ENCODE results near the gene TMEM145. TPM values are rescaled to one million over a fixed set of nuclear protein-coding genes. Genes with fewer than 3 reads are reported as not detected.
"Not testable (repeated sequence)": the region's sequence is repeated elsewhere in the genome, so short reads cannot be mapped to it uniquely, and the experiment has no call there.

Gene TMEM145
- total RNA-seq, 1 donor from 2014 or later: not detected

DNA sequence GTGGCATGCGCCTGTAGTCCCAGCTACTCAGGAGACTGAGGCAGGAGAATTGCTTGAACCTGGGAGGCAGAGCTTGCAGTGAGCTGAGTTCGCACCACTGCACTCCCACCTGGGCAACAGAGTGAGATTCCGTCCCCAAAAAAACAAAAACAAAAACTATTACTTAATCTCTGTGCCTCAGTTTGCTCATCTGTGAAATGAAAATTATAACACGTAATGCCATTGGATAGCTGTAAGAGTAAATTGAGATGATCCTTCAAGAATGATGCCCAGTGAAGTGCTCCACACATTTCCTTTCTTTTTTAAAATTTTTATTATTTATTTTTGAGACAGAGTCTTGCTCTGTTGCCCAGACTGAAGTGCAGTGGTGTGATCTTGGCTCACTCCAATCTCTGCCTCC is 26.8 kb downstream of the TMEM145 start:
- not testable (repeated sequence) for H3K27ac Mint-ChIP-seq (ENCODE audit: unreplicated experiment); H2AFZ ChIP-seq (ENCODE audit: low read depth, low read length); H3K9me3 Mint-ChIP-seq (ENCODE audit: unreplicated experiment); H3K9me3 ChIP-seq (ENCODE audit: insufficient read depth, low read depth, low read length); H3K36me3 Mint-ChIP-seq (ENCODE audit: low read depth, unreplicated experiment); DNase-seq (ENCODE audit: low read depth); H3K36me3 ChIP-seq (ENCODE audit: insufficient read depth, low read length); H3K27me3 Mint-ChIP-seq (ENCODE audit: low read depth, unreplicated experiment); H3K9ac ChIP-seq (ENCODE audit: low read length); H4K20me1 ChIP-seq (ENCODE audit: insufficient read depth, low read length); H3K79me2 ChIP-seq (ENCODE audit: insufficient read depth, low read length); H3K4me3 Mint-ChIP-seq (ENCODE audit: unreplicated experiment); H3K27ac ChIP-seq (ENCODE audit: low read depth, low read length); H3K4me1 ChIP-seq (ENCODE audit: insufficient read depth, low read length); FAIRE-seq; H3K4me2 ChIP-seq (ENCODE audit: low read length); H3K27me3 ChIP-seq (ENCODE audit: insufficient read depth, low read length); H3K4me1 Mint-ChIP-seq (ENCODE audit: low read depth, unreplicated experiment); H3K4me3 ChIP-seq (ENCODE audit: insufficient read depth, low read depth, low read length)

DNA sequence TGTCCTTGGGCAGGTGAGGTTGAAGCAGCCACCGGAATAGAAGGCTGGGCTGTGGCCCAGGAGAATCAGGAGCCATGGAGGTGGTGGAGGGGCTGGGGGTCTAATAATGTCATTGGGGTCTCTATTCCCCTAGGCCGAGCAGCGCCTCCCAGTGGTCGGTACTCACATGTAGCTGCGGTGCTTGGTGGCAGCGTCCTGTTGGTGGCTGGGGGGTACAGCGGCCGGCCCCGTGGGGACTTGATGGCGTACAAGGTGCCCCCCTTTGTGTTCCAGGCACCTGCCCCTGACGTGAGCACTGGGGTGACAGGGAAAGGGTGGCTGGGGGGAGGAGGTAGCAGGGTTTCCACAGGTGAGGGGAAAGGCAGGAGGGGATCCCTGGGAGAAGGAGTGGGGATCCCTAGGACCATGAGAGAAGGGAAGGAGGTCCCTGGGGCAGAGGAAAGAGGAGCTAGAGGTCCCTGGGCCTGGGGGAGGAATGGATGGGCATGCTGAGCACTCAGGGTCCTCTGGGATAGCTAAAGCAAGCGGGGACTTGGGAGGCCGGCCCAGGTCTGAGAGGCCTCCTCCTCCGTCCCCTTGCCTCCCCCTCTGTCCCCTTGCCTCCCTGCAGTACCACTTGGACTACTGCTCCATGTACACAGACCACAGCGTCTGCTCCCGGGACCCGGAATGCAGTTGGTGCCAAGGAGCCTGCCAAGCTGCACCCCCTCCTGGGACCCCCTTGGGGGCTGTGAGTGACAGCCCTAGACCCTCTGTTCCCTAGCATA is 30.4 kb downstream of the TMEM145 start:
- H3K36me3 Mint-ChIP-seq (ENCODE audit: low read depth, unreplicated experiment): peaks cover 14% of the 10 kb centered on the region
- DNase-seq (ENCODE audit: low read depth): no peak
- no peak for FAIRE-seq
- Histone ChIP-seq H3K79me2 (ENCODE audit: insufficient read depth, low read length) (no peaks in the 10 kb centered on the region), H3K4me2 (ENCODE audit: low read length) (no peak overlapping the region), H3K4me3 (ENCODE audit: insufficient read depth, low read depth, low read length) (no peak overlapping the region), H3K27me3 (ENCODE audit: insufficient read depth, low read length) (no peaks in the 10 kb centered on the region), H4K20me1 (ENCODE audit: insufficient read depth, low read length) (peaks cover 2% of the 10 kb centered on the region), H3K4me1 (ENCODE audit: insufficient read depth, low read length) (no peaks in the 10 kb centered on the region), H3K36me3 (ENCODE audit: insufficient read depth, low read length) (peaks cover 2% of the 10 kb centered on the region), H2AFZ (ENCODE audit: low read depth, low read length) (no peak overlapping the region), H3K9me3 (ENCODE audit: insufficient read depth, low read depth, low read length) (no peaks in the 10 kb centered on the region), H3K9ac (ENCODE audit: low read length) (no peak overlapping the region), H3K27ac (ENCODE audit: low read depth, low read length) (no peak overlapping the region)
- no peaks in the 10 kb centered on the region for H3K4me1 Mint-ChIP-seq (ENCODE audit: low read depth, unreplicated experiment)
- no peak overlapping the region for H3K4me3 Mint-ChIP-seq (ENCODE audit: unreplicated experiment)
- no peak overlapping the region for H3K27ac Mint-ChIP-seq (ENCODE audit: unreplicated experiment)
- no peaks in the 10 kb centered on the region for H3K27me3 Mint-ChIP-seq (ENCODE audit: low read depth, unreplicated experiment)
- no peak for TF ChIP-seq EZH2 (IDR thresholded peaks at IDR 0.05; ENCODE audit: insufficient read depth, low read length)
- TF ChIP-seq, protein P1, sequence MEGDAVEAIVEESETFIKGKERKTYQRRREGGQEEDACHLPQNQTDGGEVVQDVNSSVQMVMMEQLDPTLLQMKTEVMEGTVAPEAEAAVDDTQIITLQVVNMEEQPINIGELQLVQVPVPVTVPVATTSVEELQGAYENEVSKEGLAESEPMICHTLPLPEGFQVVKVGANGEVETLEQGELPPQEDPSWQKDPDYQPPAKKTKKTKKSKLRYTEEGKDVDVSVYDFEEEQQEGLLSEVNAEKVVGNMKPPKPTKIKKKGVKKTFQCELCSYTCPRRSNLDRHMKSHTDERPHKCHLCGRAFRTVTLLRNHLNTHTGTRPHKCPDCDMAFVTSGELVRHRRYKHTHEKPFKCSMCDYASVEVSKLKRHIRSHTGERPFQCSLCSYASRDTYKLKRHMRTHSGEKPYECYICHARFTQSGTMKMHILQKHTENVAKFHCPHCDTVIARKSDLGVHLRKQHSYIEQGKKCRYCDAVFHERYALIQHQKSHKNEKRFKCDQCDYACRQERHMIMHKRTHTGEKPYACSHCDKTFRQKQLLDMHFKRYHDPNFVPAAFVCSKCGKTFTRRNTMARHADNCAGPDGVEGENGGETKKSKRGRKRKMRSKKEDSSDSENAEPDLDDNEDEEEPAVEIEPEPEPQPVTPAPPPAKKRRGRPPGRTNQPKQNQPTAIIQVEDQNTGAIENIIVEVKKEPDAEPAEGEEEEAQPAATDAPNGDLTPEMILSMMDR (IDR thresholded peaks at IDR 0.05; ENCODE audit: insufficient read depth, low read depth, low read length): no peak
- H3K9me3 Mint-ChIP-seq (ENCODE audit: unreplicated experiment): no peaks in the 10 kb centered on the region

DNA sequence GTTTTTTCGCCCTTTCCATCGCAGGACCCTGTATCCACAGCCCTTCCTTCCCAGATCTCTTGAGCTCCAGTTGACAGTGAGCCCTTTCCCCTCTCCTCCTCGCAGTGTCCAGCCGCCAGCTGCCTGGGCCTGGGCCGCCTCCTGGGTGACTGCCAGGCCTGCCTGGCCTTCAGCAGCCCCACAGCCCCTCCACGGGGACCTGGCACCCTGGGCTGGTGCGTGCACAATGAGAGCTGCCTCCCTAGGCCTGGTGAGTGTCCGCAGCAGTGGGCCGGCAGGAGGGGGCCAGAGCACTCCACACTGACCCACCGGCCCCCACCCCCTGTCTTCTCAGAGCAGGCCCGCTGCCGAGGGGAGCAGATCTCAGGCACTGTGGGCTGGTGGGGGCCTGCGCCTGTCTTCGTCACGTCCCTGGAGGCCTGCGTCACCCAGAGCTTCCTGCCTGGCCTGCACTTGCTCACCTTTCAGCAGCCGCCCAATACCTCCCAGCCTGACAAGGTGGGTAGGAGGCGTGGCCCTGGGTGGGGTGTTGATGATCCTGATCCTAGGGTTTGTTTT is 31.3 kb downstream of the TMEM145 start:
- no peak for FAIRE-seq
- Histone ChIP-seq H2AFZ (ENCODE audit: low read depth, low read length) (no peak overlapping the region), H4K20me1 (ENCODE audit: insufficient read depth, low read length) (peaks cover 2% of the 10 kb centered on the region), H3K4me2 (ENCODE audit: low read length) (no peak overlapping the region), H3K79me2 (ENCODE audit: insufficient read depth, low read length) (no peaks in the 10 kb centered on the region), H3K9ac (ENCODE audit: low read length) (no peak overlapping the region), H3K4me1 (ENCODE audit: insufficient read depth, low read length) (no peaks in the 10 kb centered on the region), H3K27me3 (ENCODE audit: insufficient read depth, low read length) (no peaks in the 10 kb centered on the region), H3K36me3 (ENCODE audit: insufficient read depth, low read length) (peaks cover 2% of the 10 kb centered on the region), H3K27ac (ENCODE audit: low read depth, low read length) (no peak overlapping the region), H3K4me3 (ENCODE audit: insufficient read depth, low read depth, low read length) (no peak overlapping the region), H3K9me3 (ENCODE audit: insufficient read depth, low read depth, low read length) (no peaks in the 10 kb centered on the region)
- Mint-ChIP-seq H3K27me3 (ENCODE audit: low read depth, unreplicated experiment) (no peaks in the 10 kb centered on the region), H3K4me3 (ENCODE audit: unreplicated experiment) (no peak overlapping the region), H3K36me3 (ENCODE audit: low read depth, unreplicated experiment) (peaks cover 16% of the 10 kb centered on the region), H3K4me1 (ENCODE audit: low read depth, unreplicated experiment) (no peaks in the 10 kb centered on the region), H3K27ac (ENCODE audit: unreplicated experiment) (no peak overlapping the region), H3K9me3 (ENCODE audit: unreplicated experiment) (no peaks in the 10 kb centered on the region)
- no peak for TF ChIP-seq EZH2 (IDR thresholded peaks at IDR 0.05; ENCODE audit: insufficient read depth, low read length)
- TF ChIP-seq, protein P1 (IDR thresholded peaks at IDR 0.05; ENCODE audit: insufficient read depth, low read depth, low read length): no peak
- DNase-seq (ENCODE audit: low read depth): no peak
